Lower leg skin (tissue), 4 donors: ENCODE measurements around the gene LHFPL2. TPM values are rescaled to one million over a fixed set of nuclear protein-coding genes. Genes with fewer than 3 reads are reported as not detected.

Source experiments
- DNase-seq, 2 donors: peaks; one replicate each; pipeline ENCODE4 v3.0.0-alpha.2; 2019; ENCODE audit warnings: low spot score in 2 of 2
- H3K4me3 ChIP-seq: fragments of 200-600 bp; sonication (generic); 2 replicates; pipeline ENCODE4 v1.5.1; 2017; ENCODE audit warnings: mild to moderate bottlenecking, low read depth; ENCODE audit not compliant: poor library complexity, severe bottlenecking
- POLR2A ChIP-seq, 2 donors: fragments of 450-650 bp; IDR thresholded peaks; one replicate each; pipeline ENCODE4 v1.6.1; 2016 to 2017; ENCODE audit warnings: antibody characterized with exemption in 2 of 2, mild to moderate bottlenecking in 1 of 2, moderate library complexity in 1 of 2
- WGBS, 2 donors: methylation state at CpG; one replicate each; pipeline ENCODE4 v1.1.5; 2018; 5-methylcytosine and 5-hydroxymethylcytosine counted together
- intact Hi-C: fragments of 100-400 bp; cut with DNase I; formaldehyde crosslinking; loops from one replicate; pipeline ENCODE4 v1.15.0; 2023; ENCODE audit warnings: low total_unique reads
- total RNA-seq, 4 donors: library from RNA; depleted of rRNA; stranded (reverse); fragments of >200 nt; gene quantifications; one replicate each; pipeline ENCODE4 v1.1.0, GENCODE V29; 2016
- TF ChIP-seq, protein P1 (sequence below), 3 donors: fragments of 450-650 bp; IDR thresholded peaks; one replicate each; pipeline ENCODE4 v1.5.1; 2016; ENCODE audit warnings: antibody characterized with exemption in 3 of 3, mild to moderate bottlenecking in 3 of 3, moderate library complexity in 2 of 3

Gene LHFPL2
- total RNA-seq, 4 donors from 2014 or later = 7.3 to 11.1 (median 9.6) TPM

DNA sequence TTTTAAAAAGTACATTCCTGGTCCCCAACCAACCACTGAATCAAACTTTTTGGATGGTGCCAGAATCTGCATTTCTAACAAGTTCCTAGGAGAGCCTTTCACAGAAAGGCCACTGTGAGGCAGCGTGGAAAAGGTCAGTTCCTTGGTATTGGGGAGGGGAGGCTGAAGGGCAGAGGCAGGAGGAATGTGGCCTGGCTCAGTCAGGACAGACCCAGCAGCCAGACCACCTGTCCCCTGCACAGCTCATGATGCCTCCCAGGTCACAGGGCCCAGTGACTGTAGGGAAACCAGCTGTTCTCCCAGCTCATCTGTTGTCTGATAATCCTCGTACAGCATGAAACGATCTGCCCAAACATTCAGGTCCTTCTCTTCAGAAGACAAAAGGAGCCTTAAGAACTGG, 132.9 kb downstream of the LHFPL2 start:
- WGBS, 2 donors = 91 to 93% methylated on average over 3 of the region's 3 CpGs
- no peak for DNase-seq
- no peak overlapping the region for H3K4me3 ChIP-seq
- no peak for TF ChIP-seq POLR2A (IDR thresholded peaks at IDR 0.05)
- TF ChIP-seq, protein P1, sequence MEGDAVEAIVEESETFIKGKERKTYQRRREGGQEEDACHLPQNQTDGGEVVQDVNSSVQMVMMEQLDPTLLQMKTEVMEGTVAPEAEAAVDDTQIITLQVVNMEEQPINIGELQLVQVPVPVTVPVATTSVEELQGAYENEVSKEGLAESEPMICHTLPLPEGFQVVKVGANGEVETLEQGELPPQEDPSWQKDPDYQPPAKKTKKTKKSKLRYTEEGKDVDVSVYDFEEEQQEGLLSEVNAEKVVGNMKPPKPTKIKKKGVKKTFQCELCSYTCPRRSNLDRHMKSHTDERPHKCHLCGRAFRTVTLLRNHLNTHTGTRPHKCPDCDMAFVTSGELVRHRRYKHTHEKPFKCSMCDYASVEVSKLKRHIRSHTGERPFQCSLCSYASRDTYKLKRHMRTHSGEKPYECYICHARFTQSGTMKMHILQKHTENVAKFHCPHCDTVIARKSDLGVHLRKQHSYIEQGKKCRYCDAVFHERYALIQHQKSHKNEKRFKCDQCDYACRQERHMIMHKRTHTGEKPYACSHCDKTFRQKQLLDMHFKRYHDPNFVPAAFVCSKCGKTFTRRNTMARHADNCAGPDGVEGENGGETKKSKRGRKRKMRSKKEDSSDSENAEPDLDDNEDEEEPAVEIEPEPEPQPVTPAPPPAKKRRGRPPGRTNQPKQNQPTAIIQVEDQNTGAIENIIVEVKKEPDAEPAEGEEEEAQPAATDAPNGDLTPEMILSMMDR (IDR thresholded peaks at IDR 0.05) = no peak
- intact Hi-C loops = no loop called here

DNA sequence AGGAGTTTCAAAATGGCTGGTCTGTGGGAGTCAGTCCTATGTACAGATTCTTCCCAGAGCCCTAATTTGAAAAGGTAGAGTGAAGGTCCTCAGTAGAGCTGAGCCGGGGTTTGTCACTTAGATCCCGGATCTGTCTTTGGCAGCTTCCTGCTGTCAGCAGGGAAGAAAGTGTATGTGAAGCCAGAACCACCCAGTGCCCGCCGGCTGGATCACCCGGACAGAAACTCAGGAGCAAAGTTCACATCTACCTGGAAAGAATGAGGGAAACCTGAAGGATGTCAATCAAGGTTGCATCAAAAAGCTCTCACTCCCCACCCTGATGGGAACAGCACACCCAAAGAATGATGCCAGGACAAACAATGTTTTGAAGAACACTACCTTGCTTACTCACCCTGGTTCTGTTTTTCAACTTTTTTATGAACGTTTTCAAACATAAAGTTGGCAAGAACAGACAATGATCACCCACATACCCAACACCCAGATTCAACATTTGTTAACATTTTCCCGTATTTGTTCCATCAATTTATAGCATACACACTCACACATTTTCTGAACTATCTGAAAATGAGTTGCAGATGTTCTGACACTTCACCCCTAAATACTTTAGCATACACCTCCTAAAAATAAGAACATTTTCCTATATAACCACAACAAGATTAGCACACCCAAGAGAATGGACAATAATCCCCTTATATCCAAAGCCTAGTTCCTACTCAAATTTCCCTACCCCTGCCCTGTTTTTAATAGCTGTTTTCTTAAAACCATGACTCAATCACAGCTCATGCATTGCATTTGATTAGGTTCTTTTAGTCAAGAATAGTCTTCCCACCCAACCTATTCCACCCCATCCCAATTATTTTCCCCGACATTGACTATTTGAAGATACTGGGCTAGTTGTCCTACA, 133.9 kb downstream of the LHFPL2 start:
- H3K4me3 ChIP-seq = no peak overlapping the region
- intact Hi-C loops = no loop called here
- DNase-seq = no peak
- WGBS, 2 donors = 68 to 75% methylated on average over 8 of the region's 8 CpGs
- no peak for TF ChIP-seq POLR2A (IDR thresholded peaks at IDR 0.05)
- TF ChIP-seq, protein P1 (IDR thresholded peaks at IDR 0.05) = no peak

DNA sequence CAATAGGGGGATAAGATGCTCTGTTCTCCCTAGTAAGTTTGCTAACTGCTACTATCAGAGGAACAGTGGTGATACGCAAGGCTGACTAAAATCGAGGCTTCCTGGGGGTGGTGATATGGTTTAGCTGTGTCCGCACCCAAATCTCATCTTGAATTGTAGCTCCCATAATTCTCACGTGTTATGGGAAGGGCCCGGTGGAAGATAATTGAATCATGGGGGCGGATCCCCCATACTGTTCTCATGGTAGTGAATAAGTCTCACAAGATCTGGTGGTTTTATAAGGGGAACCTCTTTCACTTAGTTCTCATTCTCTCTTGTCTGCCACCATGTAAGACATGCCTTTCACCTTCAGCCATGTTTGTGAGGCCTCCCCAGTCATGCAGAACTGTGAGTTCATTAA, 135.1 kb downstream of the LHFPL2 start:
- no peak for TF ChIP-seq POLR2A (IDR thresholded peaks at IDR 0.05)
- TF ChIP-seq, protein P1 (IDR thresholded peaks at IDR 0.05) = no peak
- intact Hi-C loops = no loop called here
- no peak for DNase-seq
- 80 to 85% methylated on average over 6 of the region's 6 CpGs for WGBS, 2 donors
- no peak overlapping the region for H3K4me3 ChIP-seq

DNA sequence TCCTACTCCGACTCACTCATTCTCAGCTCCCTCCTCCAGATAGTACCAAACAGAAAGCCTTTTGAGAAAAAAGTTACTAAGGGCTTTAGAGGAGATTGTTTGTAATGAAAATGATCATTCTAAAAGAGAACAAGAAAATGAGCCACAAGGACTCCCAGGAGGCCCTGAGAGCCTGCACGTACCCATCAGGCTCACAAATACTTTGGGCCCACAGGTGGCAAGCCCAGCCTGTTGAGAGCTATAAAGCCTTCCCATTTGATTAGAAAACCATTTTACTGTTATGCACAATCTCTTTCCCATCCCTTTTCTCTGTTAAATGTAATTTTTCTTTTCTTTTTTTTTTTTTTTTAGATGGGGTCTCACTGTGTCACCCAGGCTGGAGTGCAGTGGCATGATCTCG, 136.1 kb downstream of the LHFPL2 start:
- 90 to 95% methylated on average over 3 of the region's 3 CpGs for WGBS, 2 donors
- intact Hi-C loops = no loop called here
- TF ChIP-seq, protein P1 (IDR thresholded peaks at IDR 0.05) = no peak
- no peak for TF ChIP-seq POLR2A (IDR thresholded peaks at IDR 0.05)

DNA sequence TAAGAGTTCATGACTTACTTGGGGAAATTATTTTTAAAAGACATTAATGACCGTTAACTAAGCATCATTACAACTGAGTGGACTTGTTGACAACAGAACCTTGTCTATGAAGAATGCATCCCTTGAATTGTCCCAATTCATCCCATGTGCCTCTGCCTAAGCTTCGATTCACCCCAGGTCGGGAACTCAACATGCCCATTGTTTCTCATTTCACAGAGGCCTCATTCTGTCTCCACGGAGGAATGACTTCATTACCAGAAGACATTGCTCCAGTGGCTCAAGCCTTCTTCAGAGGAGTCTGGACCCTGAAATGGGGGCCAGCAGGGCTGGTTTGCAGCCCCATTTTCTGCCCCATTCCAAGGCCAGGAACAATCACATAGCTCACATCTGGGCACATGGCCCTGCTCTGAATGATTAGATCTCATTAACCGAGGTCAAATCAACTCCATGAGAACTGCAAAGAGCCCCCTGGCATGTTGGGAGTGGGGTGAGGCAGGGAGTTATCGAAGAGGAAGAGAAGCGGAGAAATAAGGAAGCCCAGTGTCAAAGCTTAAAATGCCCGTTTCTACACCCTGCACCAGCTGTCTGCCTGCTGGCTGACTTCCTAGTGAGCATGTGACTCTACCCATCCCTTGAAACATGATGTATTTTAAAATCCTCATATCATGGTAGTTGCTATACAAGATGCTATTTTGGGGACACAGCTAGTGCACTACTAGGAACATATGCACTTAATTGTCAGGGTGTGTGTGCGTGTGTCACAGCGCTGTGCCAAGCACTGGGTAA, 137.3 kb downstream of the LHFPL2 start:
- intact Hi-C loops = no loop called here
- TF ChIP-seq POLR2A (IDR thresholded peaks at IDR 0.05) = no peak
- TF ChIP-seq, protein P1 (IDR thresholded peaks at IDR 0.05) = no peak
- H3K4me3 ChIP-seq = no peak overlapping the region
- WGBS, 2 donors = 66 to 72% methylated on average over 10 of the region's 10 CpGs
- no peak for DNase-seq

More for the DNA sequence above, 136.1 kb downstream of the LHFPL2 start:
- no peak for DNase-seq
- no peak overlapping the region for H3K4me3 ChIP-seq
